SK-N-SH (cell line): ENCODE measurements around the gene AKIP1. TPM values are rescaled to one million over a fixed set of nuclear protein-coding genes. Genes with fewer than 3 reads are reported as not detected.

Experiments
- CTCF ChIA-PET: fragments of 300-600, 350-600 bp; formaldehyde crosslinking; extraction: SDS; loops from one replicate; lab custom pipeline; 2021; lab: Yijun Ruan, JAX
- POLR2A ChIA-PET: fragments of 350-600 bp; sonication (Branson Sonifier 250); formaldehyde crosslinking; extraction: SDS; loops from one replicate; lab custom pipeline; 2020; ENCODE audit warnings: antibody characterized with exemption, inconsistent platforms; lab: Yijun Ruan, JAX
- DNase-seq: peaks from one replicate; pipeline ENCODE4 v3.0.0; 2012
- H2AFZ ChIP-seq: fragments of 200-600 bp; sonication (generic); 2 replicates; pipeline ENCODE4 v1.8.1; 2016; ENCODE audit warnings: antibody characterized with exemption, mild to moderate bottlenecking, low read depth
- H3F3A ChIP-seq: fragments of 200-600 bp; sonication (generic); replicated peaks from 2 replicates; pipeline ENCODE3; 2016; ENCODE audit warnings: antibody characterized with exemption, mild to moderate bottlenecking; ENCODE audit not compliant: insufficient read depth
- H3K27ac ChIP-seq, 2 experiments: fragments of 200-500 bp in 1 of 2; fragments of 200-600 bp in 1 of 2; sonication (Bioruptor generic) in 1 of 2; sonication (generic), shearing (Covaris generic) in 1 of 2; 2 replicates each; pipeline versions ENCODE4 v1.5.1 to v1.6.1; 2014 to 2016; ENCODE audit warnings: low read depth in 2 of 2, inconsistent platforms in 1 of 2, low read length in 1 of 2, mild to moderate bottlenecking in 1 of 2, mixed read lengths in 1 of 2
- H3K27me3 ChIP-seq: fragments of 200-600 bp; sonication (generic), shearing (Covaris generic); 2 replicates; pipeline ENCODE4 v1.6.1; 2016; ENCODE audit warnings: mixed run types; ENCODE audit not compliant: insufficient read depth
- H3K36me3 ChIP-seq, 2 experiments: fragments of 200-500 bp in 1 of 2; fragments of 200-600 bp in 1 of 2; sonication (Bioruptor generic) in 1 of 2; sonication (generic) in 1 of 2; replicated peaks in 1 of 2; 2 replicates each; pipeline versions ENCODE3 to v1.5.1; 2014 to 2016; ENCODE audit warnings: low read length in 1 of 2, mild to moderate bottlenecking in 1 of 2; ENCODE audit not compliant: insufficient read depth in 2 of 2, control insufficient read depth in 1 of 2
- H3K4me1 ChIP-seq, 2 experiments: fragments of 200-500 bp in 1 of 2; fragments of 200-600 bp in 1 of 2; sonication (Bioruptor generic) in 1 of 2; sonication (generic), shearing (Covaris generic) in 1 of 2; 2 replicates each; pipeline versions ENCODE4 v1.5.1 to v1.6.1; 2014 to 2016; ENCODE audit warnings: low read depth in 1 of 2, low read length in 1 of 2, mixed run types in 1 of 2; ENCODE audit not compliant: insufficient read depth in 2 of 2, control insufficient read depth in 1 of 2
- H3K4me2 ChIP-seq: fragments of 200-600 bp; sonication (generic), shearing (Covaris generic); 2 replicates; pipeline ENCODE4 v1.6.1; 2017; ENCODE audit warnings: mixed run types
- H3K4me3 ChIP-seq, 2 experiments: fragments of 200-500 bp in 1 of 2; fragments of 200-600 bp in 1 of 2; sonication (Bioruptor generic) in 1 of 2; sonication (generic), shearing (Covaris generic) in 1 of 2; 2 replicates each; pipeline versions ENCODE4 v1.5.1 to v1.8.1; 2014 to 2016; ENCODE audit warnings: low read depth in 2 of 2, inconsistent platforms in 1 of 2, low read length in 1 of 2, mild to moderate bottlenecking in 1 of 2, mixed read lengths in 1 of 2, moderate library complexity in 1 of 2
- H3K79me2 ChIP-seq: fragments of 200-600 bp; sonication (generic); 2 replicates; pipeline ENCODE4 v1.8.1; 2017; ENCODE audit warnings: mild to moderate bottlenecking; ENCODE audit not compliant: insufficient read depth
- H3K9ac ChIP-seq: fragments of 200-600 bp; sonication (generic); 2 replicates; pipeline ENCODE4 v1.6.1; 2017; ENCODE audit warnings: mixed run types
- H3K9me2 ChIP-seq: fragments of 200-600 bp; sonication (generic); 2 replicates; pipeline ENCODE4 v1.6.1; 2017; ENCODE audit warnings: mixed run types
- H3K9me3 ChIP-seq: fragments of 200-600 bp; sonication (generic); 2 replicates; pipeline ENCODE4 v1.6.1; 2017; ENCODE audit warnings: mixed run types, mild to moderate bottlenecking, moderate library complexity
- H4K20me1 ChIP-seq: fragments of 200-600 bp; sonication (generic); 2 replicates; pipeline ENCODE4 v1.6.1; 2017; ENCODE audit warnings: mild to moderate bottlenecking, mixed run types; ENCODE audit not compliant: insufficient read depth
- CHD2 ChIP-seq: fragments of 150-350 bp; IDR thresholded peaks from 2 replicates; pipeline ENCODE4 v1.6.1; 2018; ENCODE audit warnings: low read length; ENCODE audit not compliant: partially characterized antibody
- EP300 ChIP-seq, 2 experiments: IDR thresholded peaks; 2 replicates each; pipeline versions ENCODE4 v1.4.0 to v1.6.1; 2012; ENCODE audit warnings: borderline replicate concordance in 1 of 2, low read depth in 1 of 2, low read length in 1 of 2
- EZH2phosphoT487 ChIP-seq: fragments of 200-600 bp; sonication (generic); IDR thresholded peaks from 2 replicates; pipeline ENCODE4 v1.6.1; 2017; ENCODE audit warnings: low read depth, mixed run types, mild to moderate bottlenecking, antibody characterized with exemption, moderate library complexity, borderline replicate concordance
- FOSL2 ChIP-seq: IDR thresholded peaks from 2 replicates; pipeline ENCODE4 v1.4.0; 2012; ENCODE audit warnings: low read depth, mild to moderate bottlenecking, moderate library complexity, borderline replicate concordance
- FOXJ3 ChIP-seq: sonication (generic); formaldehyde crosslinking; IDR thresholded peaks from 2 replicates; pipeline ENCODE4 v1.5.1; 2020; ENCODE audit warnings: mild to moderate bottlenecking, missing genetic modification reagents
- GABPA ChIP-seq: IDR thresholded peaks from 2 replicates; pipeline ENCODE4 v1.4.0; 2012; ENCODE audit warnings: low read depth, mild to moderate bottlenecking
- GATA2 ChIP-seq: sonication (generic); formaldehyde crosslinking; IDR thresholded peaks from 2 replicates; pipeline ENCODE4 v1.5.0; 2020; ENCODE audit warnings: mild to moderate bottlenecking, missing genetic modification reagents
- JUND ChIP-seq: IDR thresholded peaks from 2 replicates; pipeline ENCODE4 v1.4.0; 2012
- MEF2A ChIP-seq: IDR thresholded peaks from 2 replicates; pipeline ENCODE4 v1.4.0; 2012; ENCODE audit warnings: low read depth, borderline replicate concordance
- MXI1 ChIP-seq: IDR thresholded peaks from 2 replicates; pipeline ENCODE4 v1.6.1; 2012; ENCODE audit warnings: mild to moderate bottlenecking, low read depth, low read length, improper control_type of control experiment
- NRF1 ChIP-seq: IDR thresholded peaks from 2 replicates; pipeline ENCODE4 v1.6.1; 2012; ENCODE audit warnings: low read depth, mild to moderate bottlenecking, low read length
- POLR2AphosphoS5 ChIP-seq: IDR thresholded peaks from 2 replicates; pipeline ENCODE4 v1.6.1; 2012; ENCODE audit warnings: low read depth, low read length
- RAD21 ChIP-seq: IDR thresholded peaks from 2 replicates; pipeline ENCODE4 v1.6.1; 2012; ENCODE audit warnings: mild to moderate bottlenecking, low read length
- RFX5 ChIP-seq: IDR thresholded peaks from 2 replicates; pipeline ENCODE4 v1.6.1; 2012; ENCODE audit warnings: mild to moderate bottlenecking, improper control_type of control experiment, low read length
- RXRA ChIP-seq: IDR thresholded peaks from 2 replicates; pipeline ENCODE4 v1.4.0; 2012; ENCODE audit warnings: low read depth, mild to moderate bottlenecking, borderline replicate concordance
- SMC3 ChIP-seq: IDR thresholded peaks from 2 replicates; pipeline ENCODE4 v1.6.1; 2012; ENCODE audit warnings: low read depth, low read length, improper control_type of control experiment
- TAF1 ChIP-seq: IDR thresholded peaks from 2 replicates; pipeline ENCODE4 v1.6.1; 2012; ENCODE audit warnings: low read depth, mild to moderate bottlenecking, low read length, moderate library complexity, borderline replicate concordance
- TCF12 ChIP-seq: IDR thresholded peaks from 2 replicates; pipeline ENCODE4 v1.4.0; 2012
- WGBS: methylation state at CpG from one replicate; pipeline ENCODE4 v1.1.6; 2017; ENCODE audit warnings: low lambda C conversion rate; 5-methylcytosine and 5-hydroxymethylcytosine counted together
- polyA plus RNA-seq, 3 experiments: library from polyadenylated mRNA; depleted of rRNA; stranded (reverse); fragments of >200 nt; gene quantifications; 2 replicates each; pipeline ENCODE4 v1.2.3, GENCODE V29; 2012
- TF ChIP-seq, protein P1 (sequence below): IDR thresholded peaks from 2 replicates; pipeline ENCODE4 v1.4.0; 2012; ENCODE audit warnings: low read depth, borderline replicate concordance
- TF ChIP-seq, protein P2 (sequence below): IDR thresholded peaks from 2 replicates; pipeline ENCODE4; 2012
- TF ChIP-seq, protein P3 (sequence below): fragments of 150-350 bp; IDR thresholded peaks from 2 replicates; pipeline ENCODE4 v1.6.1; 2017; ENCODE audit warnings: antibody characterized with exemption, low read length, low read depth, borderline replicate concordance

Gene AKIP1
- polyA plus RNA-seq, 1 of the 3 experiments (the other 2 are of a cell fraction), result 47.9 TPM

DNA sequence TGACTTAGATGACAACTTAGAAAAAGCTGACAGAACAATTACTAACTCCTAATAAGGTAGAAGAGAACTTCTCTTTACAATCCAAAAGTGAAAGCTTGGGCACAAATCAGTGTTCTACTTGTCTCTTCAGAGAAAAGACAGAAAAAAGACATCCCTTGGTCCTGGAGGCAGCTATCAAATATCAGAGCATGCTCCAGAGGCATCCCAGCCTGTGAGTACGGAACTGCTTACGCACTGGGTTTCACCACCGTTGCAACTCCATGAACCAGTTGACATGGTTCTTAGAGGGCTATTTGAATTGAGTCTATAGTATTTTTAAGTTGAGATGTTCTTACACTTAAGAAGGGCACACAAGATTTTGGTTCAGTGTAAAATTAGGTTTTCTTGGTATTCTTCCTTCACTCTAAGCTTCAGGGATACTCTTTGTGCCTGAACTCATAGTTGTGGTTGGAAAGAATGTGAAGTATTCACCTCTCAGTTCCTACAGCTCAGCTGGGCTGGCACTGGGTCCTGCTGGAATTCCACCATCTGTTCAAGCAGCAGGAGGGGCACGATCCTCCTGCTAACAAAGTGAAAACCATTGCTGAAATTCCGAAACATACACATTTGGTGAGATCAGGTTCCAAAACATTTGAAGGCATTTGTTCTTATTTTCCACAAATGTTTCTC is 6.3 kb downstream of the AKIP1 start (continued):
- TF ChIP-seq, protein P1, sequence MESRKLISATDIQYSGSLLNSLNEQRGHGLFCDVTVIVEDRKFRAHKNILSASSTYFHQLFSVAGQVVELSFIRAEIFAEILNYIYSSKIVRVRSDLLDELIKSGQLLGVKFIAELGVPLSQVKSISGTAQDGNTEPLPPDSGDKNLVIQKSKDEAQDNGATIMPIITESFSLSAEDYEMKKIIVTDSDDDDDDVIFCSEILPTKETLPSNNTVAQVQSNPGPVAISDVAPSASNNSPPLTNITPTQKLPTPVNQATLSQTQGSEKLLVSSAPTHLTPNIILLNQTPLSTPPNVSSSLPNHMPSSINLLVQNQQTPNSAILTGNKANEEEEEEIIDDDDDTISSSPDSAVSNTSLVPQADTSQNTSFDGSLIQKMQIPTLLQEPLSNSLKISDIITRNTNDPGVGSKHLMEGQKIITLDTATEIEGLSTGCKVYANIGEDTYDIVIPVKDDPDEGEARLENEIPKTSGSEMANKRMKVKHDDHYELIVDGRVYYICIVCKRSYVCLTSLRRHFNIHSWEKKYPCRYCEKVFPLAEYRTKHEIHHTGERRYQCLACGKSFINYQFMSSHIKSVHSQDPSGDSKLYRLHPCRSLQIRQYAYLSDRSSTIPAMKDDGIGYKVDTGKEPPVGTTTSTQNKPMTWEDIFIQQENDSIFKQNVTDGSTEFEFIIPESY, result no peak
- TF ChIP-seq MEF2A, result no peak
- no peak for TF ChIP-seq POLR2AphosphoS5
- no peak; the same call in 1 of the 2 replicates for TF ChIP-seq RXRA
- TF ChIP-seq TCF12, result peak; percentile 95
- TF ChIP-seq, protein P2, sequence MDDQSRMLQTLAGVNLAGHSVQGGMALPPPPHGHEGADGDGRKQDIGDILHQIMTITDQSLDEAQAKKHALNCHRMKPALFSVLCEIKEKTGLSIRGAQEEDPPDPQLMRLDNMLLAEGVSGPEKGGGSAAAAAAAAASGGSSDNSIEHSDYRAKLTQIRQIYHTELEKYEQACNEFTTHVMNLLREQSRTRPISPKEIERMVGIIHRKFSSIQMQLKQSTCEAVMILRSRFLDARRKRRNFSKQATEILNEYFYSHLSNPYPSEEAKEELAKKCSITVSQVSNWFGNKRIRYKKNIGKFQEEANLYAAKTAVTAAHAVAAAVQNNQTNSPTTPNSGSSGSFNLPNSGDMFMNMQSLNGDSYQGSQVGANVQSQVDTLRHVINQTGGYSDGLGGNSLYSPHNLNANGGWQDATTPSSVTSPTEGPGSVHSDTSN, result peak; percentile 80
- no peak for TF ChIP-seq EZH2phosphoT487
- TF ChIP-seq FOXJ3 (CRISPR knock-in tag), result no peak
- no peak for TF ChIP-seq TAF1
- TF ChIP-seq GABPA, result no peak
- no peak for TF ChIP-seq MXI1

DNA sequence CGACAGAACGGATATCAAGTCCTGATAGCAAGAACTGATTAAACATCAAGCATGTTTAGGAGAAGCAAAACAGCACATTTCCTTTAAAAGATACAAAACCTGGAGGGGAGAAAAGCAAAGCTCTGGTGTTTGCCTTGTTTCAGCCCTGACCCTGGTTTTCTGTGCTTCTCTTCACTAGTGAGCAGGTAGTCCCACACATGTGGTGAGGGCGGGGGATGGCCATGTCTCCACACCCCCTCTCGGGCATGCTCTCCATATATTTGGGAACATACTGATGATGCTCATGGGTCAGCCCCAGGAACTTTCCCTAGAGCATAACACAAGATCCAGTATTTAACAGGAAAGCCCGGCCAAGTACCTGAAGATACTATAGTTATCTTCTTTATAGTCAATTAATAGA is 11.7 kb downstream of the AKIP1 start:
- POLR2A ChIA-PET, result no interaction called here
- TF ChIP-seq, protein P3, sequence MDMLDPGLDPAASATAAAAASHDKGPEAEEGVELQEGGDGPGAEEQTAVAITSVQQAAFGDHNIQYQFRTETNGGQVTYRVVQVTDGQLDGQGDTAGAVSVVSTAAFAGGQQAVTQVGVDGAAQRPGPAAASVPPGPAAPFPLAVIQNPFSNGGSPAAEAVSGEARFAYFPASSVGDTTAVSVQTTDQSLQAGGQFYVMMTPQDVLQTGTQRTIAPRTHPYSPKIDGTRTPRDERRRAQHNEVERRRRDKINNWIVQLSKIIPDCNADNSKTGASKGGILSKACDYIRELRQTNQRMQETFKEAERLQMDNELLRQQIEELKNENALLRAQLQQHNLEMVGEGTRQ, result no peak
- TF ChIP-seq CHD2 (no peak), FOSL2 (no peak), JUND (no peak), RAD21 (no peak), TAF1 (no peak), TCF12 (no peak), SMC3 (no peak), FOXJ3 (CRISPR knock-in tag) (no peak), EP300 (IDR thresholded peaks at IDR 0.05; ENCODE audit: borderline replicate concordance in 1 of 2, low read depth in 1 of 2, low read length in 1 of 2) (no peak), NRF1 (no peak), GATA2 (no peak), RFX5 (no peak)
- TF ChIP-seq, protein P2, result no peak
- Histone ChIP-seq H2AFZ (no peak overlapping the region), H3K79me2 (no peaks in the 10 kb centered on the region), H3K27ac (no peak overlapping the region), H3F3A (peaks cover 4% of the 10 kb centered on the region), H3K36me3 (peaks cover 40 to 53% of the 10 kb centered on the region in 2 experiments), H3K27me3 (no peaks in the 10 kb centered on the region), H3K4me3 (no peak overlapping the region), H4K20me1 (no peaks in the 10 kb centered on the region), H3K9ac (no peak overlapping the region), H3K4me2 (no peak overlapping the region), H3K9me3 (no peaks in the 10 kb centered on the region), H3K4me1 (no peaks in the 10 kb centered on the region), H3K9me2 (no peaks in the 10 kb centered on the region)
- no peak for DNase-seq
- 93% methylated on average over 5 of the region's 5 CpGs for WGBS
- CTCF ChIA-PET, result interaction anchor here (1.2 to 2.6 kb wide), 4 partner anchors 9 to 93 kb away, joined by 3 to 16 read pairs (median 6); partner anchors contain the start of gene AKIP1
